HG03108 (cell line): ENCODE results near the gene GAGE1.
"Not testable (repeated sequence)": the region's sequence is repeated elsewhere in the genome, so short reads cannot be mapped to it uniquely, and the experiment has no call there.

ENCODE experiments used
- ATAC-seq: cut with Tn5 transposase; IDR thresholded peaks from one replicate; pipeline ENCODE4 v1.9.1; 2021; ENCODE audit warnings: moderate library complexity; ENCODE audit not compliant: unreplicated experiment

GAGE1 gene, protein sequence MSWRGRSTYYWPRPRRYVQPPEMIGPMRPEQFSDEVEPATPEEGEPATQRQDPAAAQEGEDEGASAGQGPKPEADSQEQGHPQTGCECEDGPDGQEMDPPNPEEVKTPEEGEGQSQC

DNA sequence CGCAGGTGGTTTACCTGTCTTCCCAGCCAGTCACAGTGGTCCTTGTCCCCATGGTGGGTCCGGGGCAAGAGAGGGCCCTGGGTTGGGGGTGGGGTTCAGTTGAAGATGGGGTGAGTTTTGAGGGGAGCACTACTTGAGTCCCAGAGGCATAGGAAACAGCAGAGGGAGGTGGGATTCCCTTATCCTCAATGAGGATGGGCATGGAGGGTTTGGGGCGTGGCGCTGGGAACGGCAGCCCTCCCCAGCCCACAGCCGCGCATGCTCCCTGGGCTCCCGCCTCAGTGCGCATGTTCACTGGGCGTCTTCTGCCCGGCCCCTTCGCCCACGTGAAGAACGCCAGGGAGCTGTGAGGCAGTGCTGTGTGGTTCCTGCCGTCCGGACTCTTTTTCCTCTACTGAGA is at the start of gene GAGE1:
Gene GAGE1, plus strand, starts transcription at position 301 of the 400 bp plus-strand sequence. CDS start 1,155 bp downstream, outside the sequence.
- not testable (repeated sequence) for ATAC-seq

DNA sequence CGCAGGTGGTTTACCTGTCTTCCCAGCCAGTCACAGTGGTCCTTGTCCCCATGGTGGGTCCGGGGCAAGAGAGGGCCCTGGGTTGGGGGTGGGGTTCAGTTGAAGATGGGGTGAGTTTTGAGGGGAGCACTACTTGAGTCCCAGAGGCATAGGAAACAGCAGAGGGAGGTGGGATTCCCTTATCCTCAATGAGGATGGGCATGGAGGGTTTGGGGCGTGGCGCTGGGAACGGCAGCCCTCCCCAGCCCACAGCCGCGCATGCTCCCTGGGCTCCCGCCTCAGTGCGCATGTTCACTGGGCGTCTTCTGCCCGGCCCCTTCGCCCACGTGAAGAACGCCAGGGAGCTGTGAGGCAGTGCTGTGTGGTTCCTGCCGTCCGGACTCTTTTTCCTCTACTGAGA is 47.8 kb upstream of the GAGE1 start, which contains the start of gene GAGE12E:
Gene GAGE12E, plus strand, starts transcription at position 301 of the 400 bp plus-strand sequence. CDS start 1,155 bp downstream, outside the sequence.
- ATAC-seq: not testable (repeated sequence)

DNA sequence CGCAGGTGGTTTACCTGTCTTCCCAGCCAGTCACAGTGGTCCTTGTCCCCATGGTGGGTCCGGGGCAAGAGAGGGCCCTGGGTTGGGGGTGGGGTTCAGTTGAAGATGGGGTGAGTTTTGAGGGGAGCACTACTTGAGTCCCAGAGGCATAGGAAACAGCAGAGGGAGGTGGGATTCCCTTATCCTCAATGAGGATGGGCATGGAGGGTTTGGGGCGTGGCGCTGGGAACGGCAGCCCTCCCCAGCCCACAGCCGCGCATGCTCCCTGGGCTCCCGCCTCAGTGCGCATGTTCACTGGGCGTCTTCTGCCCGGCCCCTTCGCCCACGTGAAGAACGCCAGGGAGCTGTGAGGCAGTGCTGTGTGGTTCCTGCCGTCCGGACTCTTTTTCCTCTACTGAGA is 38.3 kb upstream of the GAGE1 start, which contains the start of gene GAGE12F:
Gene GAGE12F, plus strand, starts transcription at position 301 of the 400 bp plus-strand sequence. CDS start 1,155 bp downstream, outside the sequence.
- not testable (repeated sequence) for ATAC-seq

DNA sequence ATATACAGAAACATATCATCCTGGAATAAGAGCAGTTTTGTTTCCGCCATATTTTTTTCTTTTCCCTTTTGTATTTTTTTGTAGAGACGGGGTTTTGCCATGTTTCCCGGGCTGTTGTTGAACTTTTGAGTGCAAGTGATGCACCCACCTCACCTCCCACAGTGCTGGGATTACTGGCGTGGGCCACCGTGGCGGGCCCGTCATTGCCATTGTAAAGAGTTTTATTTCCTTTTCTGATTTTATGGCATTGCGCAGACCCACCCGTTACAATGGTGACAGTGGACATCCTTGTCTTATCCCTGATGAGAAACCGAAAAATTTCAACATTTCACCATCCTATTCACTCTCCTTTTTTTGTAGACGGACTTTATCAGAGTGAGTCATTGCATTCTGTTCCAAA is 30.1 kb upstream of the GAGE1 start:
- ATAC-seq: not testable (repeated sequence)

DNA sequence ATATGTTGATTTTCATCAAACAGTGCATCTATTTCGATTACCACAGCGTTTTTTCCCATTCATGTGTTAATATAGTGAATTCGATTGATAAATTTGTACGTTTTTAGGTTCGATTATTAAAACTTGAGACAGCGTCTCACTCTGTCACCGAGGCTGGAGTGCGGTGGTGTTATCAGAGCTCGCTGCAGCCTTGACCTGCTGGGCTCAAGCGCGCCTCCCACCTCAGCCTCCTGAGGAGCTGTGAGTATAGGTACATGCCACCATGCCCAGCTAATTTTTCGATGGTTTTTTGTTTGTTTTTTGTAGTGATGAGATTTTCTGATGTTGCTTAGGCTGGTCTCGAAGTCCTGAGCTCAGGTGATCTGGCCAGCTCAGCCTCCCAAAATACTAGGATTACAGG is 29.7 kb upstream of the GAGE1 start:
- ATAC-seq: not testable (repeated sequence)

DNA sequence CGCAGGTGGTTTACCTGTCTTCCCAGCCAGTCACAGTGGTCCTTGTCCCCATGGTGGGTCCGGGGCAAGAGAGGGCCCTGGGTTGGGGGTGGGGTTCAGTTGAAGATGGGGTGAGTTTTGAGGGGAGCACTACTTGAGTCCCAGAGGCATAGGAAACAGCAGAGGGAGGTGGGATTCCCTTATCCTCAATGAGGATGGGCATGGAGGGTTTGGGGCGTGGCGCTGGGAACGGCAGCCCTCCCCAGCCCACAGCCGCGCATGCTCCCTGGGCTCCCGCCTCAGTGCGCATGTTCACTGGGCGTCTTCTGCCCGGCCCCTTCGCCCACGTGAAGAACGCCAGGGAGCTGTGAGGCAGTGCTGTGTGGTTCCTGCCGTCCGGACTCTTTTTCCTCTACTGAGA is 28.7 kb upstream of the GAGE1 start, which contains the start of gene GAGE12G:
Gene GAGE12G, plus strand, starts transcription at position 301 of the 400 bp plus-strand sequence. CDS start 1,155 bp downstream, outside the sequence.
- ATAC-seq: not testable (repeated sequence)

DNA sequence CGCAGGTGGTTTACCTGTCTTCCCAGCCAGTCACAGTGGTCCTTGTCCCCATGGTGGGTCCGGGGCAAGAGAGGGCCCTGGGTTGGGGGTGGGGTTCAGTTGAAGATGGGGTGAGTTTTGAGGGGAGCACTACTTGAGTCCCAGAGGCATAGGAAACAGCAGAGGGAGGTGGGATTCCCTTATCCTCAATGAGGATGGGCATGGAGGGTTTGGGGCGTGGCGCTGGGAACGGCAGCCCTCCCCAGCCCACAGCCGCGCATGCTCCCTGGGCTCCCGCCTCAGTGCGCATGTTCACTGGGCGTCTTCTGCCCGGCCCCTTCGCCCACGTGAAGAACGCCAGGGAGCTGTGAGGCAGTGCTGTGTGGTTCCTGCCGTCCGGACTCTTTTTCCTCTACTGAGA is 19.2 kb upstream of the GAGE1 start, which contains the start of gene GAGE12H:
Gene GAGE12H, plus strand, starts transcription at position 301 of the 400 bp plus-strand sequence. CDS start 1,155 bp downstream, outside the sequence.
- not testable (repeated sequence) for ATAC-seq

DNA sequence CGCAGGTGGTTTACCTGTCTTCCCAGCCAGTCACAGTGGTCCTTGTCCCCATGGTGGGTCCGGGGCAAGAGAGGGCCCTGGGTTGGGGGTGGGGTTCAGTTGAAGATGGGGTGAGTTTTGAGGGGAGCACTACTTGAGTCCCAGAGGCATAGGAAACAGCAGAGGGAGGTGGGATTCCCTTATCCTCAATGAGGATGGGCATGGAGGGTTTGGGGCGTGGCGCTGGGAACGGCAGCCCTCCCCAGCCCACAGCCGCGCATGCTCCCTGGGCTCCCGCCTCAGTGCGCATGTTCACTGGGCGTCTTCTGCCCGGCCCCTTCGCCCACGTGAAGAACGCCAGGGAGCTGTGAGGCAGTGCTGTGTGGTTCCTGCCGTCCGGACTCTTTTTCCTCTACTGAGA is 9.6 kb upstream of the GAGE1 start, which contains the start of gene GAGE2A:
Gene GAGE2A, plus strand, starts transcription at position 301 of the 400 bp plus-strand sequence. CDS start 1,155 bp downstream, outside the sequence.
- ATAC-seq: not testable (repeated sequence)

DNA sequence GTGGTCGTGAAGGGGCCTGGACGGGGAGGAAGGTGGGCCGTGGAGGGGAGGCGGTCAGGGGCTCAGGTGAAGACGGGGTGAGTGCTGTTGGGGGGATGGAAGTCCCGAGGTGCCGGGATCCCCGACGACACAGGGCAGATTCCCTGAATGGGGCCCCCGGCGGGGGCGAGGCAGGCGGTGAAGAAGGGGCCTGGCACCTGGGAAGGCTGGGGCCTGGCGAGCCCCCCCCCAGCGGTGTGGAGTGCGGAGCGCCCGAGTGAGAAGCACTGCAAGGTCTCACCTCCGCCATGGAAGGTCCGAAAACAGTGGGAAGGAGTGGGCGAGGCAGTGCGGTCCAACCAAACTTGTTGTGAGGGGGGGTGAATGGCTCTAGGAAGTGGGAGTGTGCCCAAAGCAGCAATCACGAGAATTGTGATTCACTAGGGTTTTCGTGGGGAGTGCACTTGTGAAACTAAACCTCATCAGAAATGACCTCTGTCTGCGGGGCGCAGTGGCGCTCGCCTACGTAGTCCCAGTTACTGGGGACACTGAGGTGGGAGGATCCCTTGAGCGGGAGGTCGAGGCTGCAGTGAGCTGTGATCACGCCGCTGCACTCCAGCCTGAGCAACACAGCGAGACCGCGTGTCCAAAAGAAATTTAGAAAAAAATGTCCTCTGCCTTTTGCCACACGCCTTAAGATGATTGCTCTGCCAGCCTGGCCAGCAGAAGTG is 8.9 kb upstream of the GAGE1 start:
- ATAC-seq: not testable (repeated sequence)

DNA sequence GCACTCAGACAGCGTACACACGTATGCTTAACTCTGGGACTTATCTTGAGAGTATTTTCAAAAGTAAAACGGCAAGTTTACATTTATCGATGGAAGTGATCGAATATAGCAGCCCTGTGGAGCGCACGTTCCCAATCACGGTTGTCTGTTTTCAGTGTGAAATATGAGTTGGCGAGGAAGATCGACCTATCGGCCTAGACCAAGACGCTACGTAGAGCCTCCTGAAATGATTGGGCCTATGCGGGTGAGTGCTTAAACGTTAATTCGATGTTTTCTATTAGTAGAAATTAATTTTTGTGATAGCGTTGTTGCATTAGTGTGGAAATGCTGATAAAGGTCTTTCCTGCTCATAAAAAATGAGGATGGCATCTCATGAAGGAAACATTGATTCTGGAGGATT is 8.3 kb upstream of the GAGE1 start:
- not testable (repeated sequence) for ATAC-seq

DNA sequence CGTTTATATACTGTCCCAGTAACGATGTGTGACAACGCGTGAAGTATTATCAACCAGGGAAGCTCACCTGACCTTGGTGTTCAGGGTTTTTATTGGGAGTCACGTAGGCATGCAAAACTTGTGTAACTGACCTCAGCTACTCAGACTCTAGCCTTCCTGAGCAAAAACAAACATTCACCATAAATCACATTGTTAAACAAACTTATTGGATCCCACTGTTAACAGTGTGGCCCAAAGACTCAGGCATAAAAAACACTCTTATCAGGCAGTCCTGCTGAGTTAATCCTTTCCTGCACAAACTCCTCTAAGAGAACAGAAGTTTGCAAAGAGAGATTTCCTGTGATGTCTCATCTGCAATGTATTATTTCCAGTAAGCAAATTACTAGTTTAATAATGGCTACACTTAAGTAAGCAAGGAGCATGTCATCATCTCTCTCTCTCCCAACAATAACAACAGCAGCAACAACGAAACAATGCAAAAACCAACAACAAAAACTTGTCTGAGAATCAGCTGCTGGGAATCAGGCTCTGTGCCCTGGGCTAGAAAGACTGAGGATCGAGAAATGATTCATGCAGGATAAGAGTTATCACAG is 12.0 kb downstream of the GAGE1 start:
- no peak for ATAC-seq

DNA sequence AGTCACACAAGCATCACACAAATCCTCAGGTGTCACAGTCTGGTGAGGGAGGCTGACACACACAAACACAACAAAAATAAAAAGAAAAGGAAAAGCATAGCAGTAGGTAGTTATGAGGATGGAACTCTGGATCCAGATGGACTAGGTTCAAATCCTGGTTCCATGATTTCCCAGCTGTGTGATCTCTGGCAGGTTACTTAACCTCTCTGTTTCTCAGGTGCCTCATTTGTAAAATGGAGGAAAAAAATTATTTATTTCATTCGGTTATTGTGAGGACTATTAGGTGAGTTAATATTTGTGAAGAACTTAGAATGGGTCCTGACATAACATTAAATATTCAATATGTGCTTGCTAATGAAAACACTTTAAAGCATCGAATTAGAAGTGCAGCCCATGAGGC is 19.8 kb downstream of the GAGE1 start:
- no peak for ATAC-seq

DNA sequence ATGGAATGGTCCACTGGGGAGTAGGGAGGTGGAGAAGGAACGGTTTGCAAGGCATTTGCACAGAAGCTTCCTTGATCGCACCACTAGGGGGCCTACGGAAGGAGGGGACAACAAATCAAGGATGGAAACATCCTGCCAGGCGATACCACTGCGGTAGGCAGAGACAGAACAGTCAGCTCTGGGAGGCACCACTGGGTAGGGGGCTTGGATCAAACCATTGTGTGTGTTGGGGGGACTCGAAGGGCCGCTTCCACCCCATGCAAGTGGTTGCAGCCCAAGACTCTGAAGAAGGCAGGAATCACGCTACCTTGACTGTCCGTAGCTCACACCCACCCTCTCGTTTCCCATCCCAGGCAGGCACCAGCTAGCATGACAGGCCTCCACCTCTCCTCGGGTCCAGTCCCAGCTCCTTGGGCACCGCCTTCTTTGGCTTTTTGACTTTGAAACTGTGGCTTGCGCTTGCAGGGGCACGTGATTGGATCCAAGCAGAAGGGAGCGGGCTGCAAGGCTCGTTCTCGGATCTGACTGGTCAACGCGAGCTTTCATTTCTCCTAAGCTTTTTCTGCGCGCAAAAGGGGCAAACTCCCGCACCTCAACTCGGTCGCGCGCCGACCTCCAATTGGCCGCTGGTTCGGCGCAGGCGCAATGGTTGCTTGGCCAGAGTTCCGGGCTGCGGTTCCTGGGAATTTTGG is 28.4 kb downstream of the GAGE1 start:
- ATAC-seq: no peak

DNA sequence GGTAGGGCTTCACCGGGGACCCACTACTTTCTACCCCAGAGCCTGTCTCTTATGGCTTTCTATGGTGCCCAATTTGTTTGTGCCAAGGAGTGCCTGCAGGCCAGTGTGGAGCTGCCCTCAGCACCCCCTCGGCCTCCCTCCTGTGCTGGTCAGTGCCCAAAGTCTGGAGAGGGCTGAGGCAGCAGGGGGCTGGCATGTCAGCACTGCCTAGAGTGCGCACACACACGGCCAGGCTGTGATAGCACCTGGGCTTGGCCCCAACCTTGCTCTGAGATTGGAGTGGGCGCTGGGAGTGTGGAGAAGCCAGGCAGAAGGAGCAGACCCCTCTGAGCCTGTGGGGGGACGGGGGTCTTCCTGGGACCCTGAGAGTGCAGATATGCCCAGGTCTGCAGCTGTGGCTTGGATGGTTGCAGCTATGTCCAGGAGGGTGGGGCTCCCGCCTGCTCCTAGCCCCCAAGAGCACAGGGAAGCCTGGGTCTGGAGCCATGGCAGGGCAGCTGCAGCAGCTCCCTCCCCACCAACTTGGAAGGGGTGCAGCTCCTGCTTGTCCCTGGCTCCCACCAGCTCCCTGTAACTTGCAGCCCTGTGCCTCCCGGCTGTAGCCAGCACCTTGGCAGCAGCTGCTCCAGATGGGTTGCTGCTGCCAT is 46.3 kb downstream of the GAGE1 start:
- no peak for ATAC-seq

DNA sequence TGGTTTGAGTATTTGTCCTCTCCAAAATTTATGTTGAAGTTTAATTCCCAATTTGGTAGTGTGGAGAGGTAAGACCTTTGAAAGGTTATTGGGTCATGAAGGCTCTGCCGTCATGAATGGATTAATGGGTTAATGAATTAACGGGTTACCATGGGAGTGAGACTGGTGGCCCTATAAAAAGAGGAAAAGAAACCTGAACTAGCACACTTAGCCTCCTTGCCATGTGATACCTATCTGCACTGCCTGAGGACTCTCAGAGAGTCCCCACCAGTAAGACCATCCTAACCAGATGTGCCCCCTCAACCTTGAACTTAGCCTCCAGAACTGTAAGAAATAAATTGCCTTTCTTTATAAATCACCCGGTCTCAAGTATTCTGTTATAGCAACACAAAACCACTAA is 57.7 kb downstream of the GAGE1 start:
- no peak for ATAC-seq
